ENCODE results near the gene DMXL1.

DNA sequence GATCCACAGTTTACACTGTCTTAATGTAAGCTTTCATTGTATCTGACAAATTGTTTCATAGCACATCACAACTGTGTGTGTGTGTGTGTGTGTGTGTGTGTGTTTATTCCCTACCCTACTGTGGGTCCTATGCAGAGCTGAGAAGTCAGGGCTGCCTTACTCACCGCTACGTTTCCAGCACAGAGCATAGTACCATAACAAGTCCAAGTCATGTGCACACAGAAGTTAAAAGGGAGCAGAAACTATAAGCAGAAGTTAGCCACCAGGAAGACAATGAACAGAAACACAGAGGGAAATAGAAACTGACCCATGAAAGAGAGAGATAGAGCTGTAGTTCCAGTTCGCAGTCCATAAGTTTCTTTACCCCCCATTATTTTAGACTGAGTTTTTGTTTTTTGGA, 38.2 kb upstream of the DMXL1 start:
- TF ChIP-seq HDAC2 (IDR thresholded peaks at IDR 0.05): no peak
- TF ChIP-seq, protein P1, sequence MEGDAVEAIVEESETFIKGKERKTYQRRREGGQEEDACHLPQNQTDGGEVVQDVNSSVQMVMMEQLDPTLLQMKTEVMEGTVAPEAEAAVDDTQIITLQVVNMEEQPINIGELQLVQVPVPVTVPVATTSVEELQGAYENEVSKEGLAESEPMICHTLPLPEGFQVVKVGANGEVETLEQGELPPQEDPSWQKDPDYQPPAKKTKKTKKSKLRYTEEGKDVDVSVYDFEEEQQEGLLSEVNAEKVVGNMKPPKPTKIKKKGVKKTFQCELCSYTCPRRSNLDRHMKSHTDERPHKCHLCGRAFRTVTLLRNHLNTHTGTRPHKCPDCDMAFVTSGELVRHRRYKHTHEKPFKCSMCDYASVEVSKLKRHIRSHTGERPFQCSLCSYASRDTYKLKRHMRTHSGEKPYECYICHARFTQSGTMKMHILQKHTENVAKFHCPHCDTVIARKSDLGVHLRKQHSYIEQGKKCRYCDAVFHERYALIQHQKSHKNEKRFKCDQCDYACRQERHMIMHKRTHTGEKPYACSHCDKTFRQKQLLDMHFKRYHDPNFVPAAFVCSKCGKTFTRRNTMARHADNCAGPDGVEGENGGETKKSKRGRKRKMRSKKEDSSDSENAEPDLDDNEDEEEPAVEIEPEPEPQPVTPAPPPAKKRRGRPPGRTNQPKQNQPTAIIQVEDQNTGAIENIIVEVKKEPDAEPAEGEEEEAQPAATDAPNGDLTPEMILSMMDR (IDR thresholded peaks at IDR 0.05): no peak
- TF ChIP-seq SREBF2 (IDR thresholded peaks at IDR 0.05): no peak
- no peak for TF ChIP-seq CEBPB (IDR thresholded peaks at IDR 0.05)
- TF ChIP-seq RFX5 (IDR thresholded peaks at IDR 0.05): no peak
- no peak for TF ChIP-seq RARB (CRISPR knock-in tag; IDR thresholded peaks at IDR 0.05)
- no peak for TF ChIP-seq MAFK (IDR thresholded peaks at IDR 0.05; ENCODE audit: partially characterized antibody)
- TF ChIP-seq RAD21 (conservative IDR thresholded peaks at IDR 0.05 in 1 of 2, IDR thresholded peaks at IDR 0.05 in 1 of 2): no peak
- TF ChIP-seq EP300 (IDR thresholded peaks at IDR 0.05): no peak
- no peak for TF ChIP-seq POLR2A (IDR thresholded peaks at IDR 0.05; ENCODE audit: low read length)
- TF ChIP-seq SMC3 (IDR thresholded peaks at IDR 0.05): no peak
- TF ChIP-seq, protein P2, sequence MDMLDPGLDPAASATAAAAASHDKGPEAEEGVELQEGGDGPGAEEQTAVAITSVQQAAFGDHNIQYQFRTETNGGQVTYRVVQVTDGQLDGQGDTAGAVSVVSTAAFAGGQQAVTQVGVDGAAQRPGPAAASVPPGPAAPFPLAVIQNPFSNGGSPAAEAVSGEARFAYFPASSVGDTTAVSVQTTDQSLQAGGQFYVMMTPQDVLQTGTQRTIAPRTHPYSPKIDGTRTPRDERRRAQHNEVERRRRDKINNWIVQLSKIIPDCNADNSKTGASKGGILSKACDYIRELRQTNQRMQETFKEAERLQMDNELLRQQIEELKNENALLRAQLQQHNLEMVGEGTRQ (IDR thresholded peaks at IDR 0.05): no peak
- TF ChIP-seq EHMT2 (IDR thresholded peaks at IDR 0.05; ENCODE audit: low read depth): no peak
- no peak for TF ChIP-seq KDM5A (IDR thresholded peaks at IDR 0.05)

Data from A549 (cell line).